Trophoblast cell (in vitro differentiated cells and primary cell): ENCODE results near the gene C17orf67.

ENCODE experiments used
- DNase-seq, 2 donors: peaks; one replicate each; pipeline ENCODE4 v3.0.0-alpha.2; 2016
- H2AFZ ChIP-seq: 2 replicates; pipeline ENCODE4 v1.6.1; 2013; ENCODE audit warnings: low read length, moderate library complexity, mild to moderate bottlenecking; ENCODE audit not compliant: insufficient read depth, poor library complexity
- H2AK5ac ChIP-seq: 2 replicates; pipeline ENCODE4 v1.6.1; 2013; ENCODE audit warnings: mild to moderate bottlenecking, low read length
- H2BK120ac ChIP-seq: 2 replicates; pipeline ENCODE4 v1.6.1; 2013; ENCODE audit warnings: low read length, mild to moderate bottlenecking, moderate library complexity; ENCODE audit not compliant: insufficient read depth, poor library complexity
- H2BK12ac ChIP-seq: 2 replicates; pipeline ENCODE4 v1.6.1; 2013; ENCODE audit warnings: mild to moderate bottlenecking, low read length, moderate library complexity
- H2BK5ac ChIP-seq: 2 replicates; pipeline ENCODE4 v1.6.1; 2013; ENCODE audit warnings: low read length, low read depth, moderate library complexity, mild to moderate bottlenecking; ENCODE audit not compliant: poor library complexity
- H3K14ac ChIP-seq: 2 replicates; pipeline ENCODE4 v1.6.1; 2013; ENCODE audit warnings: mild to moderate bottlenecking, low read length
- H3K18ac ChIP-seq: 2 replicates; pipeline ENCODE4 v1.6.1; 2013; ENCODE audit warnings: mild to moderate bottlenecking, low read length
- H3K23ac ChIP-seq: 2 replicates; pipeline ENCODE4 v1.6.1; 2013; ENCODE audit warnings: low read length
- H3K27ac ChIP-seq: 2 replicates; pipeline ENCODE4 v1.5.1; 2013; ENCODE audit warnings: low read depth, mild to moderate bottlenecking, inconsistent platforms, low read length, moderate library complexity
- H3K27me3 ChIP-seq: 2 replicates; pipeline ENCODE4 v1.6.1; 2013; ENCODE audit warnings: inconsistent platforms, mild to moderate bottlenecking, low read length, moderate library complexity; ENCODE audit not compliant: insufficient read depth
- H3K36me3 ChIP-seq, 2 experiments: 1 replicate in 1 of 2; 2 replicates in 1 of 2; pipeline ENCODE4 v1.6.1; 2013; ENCODE audit warnings: low read length in 2 of 2, mild to moderate bottlenecking in 2 of 2, moderate library complexity in 1 of 2; ENCODE audit not compliant: insufficient read depth in 2 of 2, control insufficient read depth in 1 of 2
- H3K4ac ChIP-seq: 2 replicates; pipeline ENCODE4 v1.6.1; 2013; ENCODE audit warnings: low read depth, mild to moderate bottlenecking, low read length, moderate library complexity
- H3K4me1 ChIP-seq, 2 experiments: 1 replicate in 1 of 2; 2 replicates in 1 of 2; pipeline ENCODE4 v1.6.1; 2013; ENCODE audit warnings: low read length in 2 of 2, mild to moderate bottlenecking in 2 of 2, moderate library complexity in 1 of 2; ENCODE audit not compliant: insufficient read depth in 2 of 2, control insufficient read depth in 1 of 2
- H3K4me2 ChIP-seq: 2 replicates; pipeline ENCODE4 v1.6.1; 2013; ENCODE audit warnings: inconsistent platforms, mild to moderate bottlenecking, low read length, moderate library complexity
- H3K4me3 ChIP-seq: 2 replicates; pipeline ENCODE4 v1.5.1; 2013; ENCODE audit warnings: mild to moderate bottlenecking, low read depth, low read length, inconsistent platforms
- H3K79me1 ChIP-seq: one replicate; pipeline ENCODE4 v1.6.1; 2013; ENCODE audit warnings: low read length
- H3K79me2 ChIP-seq: 2 replicates; pipeline ENCODE4 v1.6.1; 2013; ENCODE audit warnings: low read length, mild to moderate bottlenecking; ENCODE audit not compliant: control insufficient read depth, insufficient read depth, poor library complexity
- H3K9ac ChIP-seq: 2 replicates; pipeline ENCODE4 v1.6.1; 2013; ENCODE audit warnings: mild to moderate bottlenecking, low read length
- H3K9me3 ChIP-seq: 2 replicates; pipeline ENCODE4 v1.6.1; 2013; ENCODE audit warnings: low read depth, mild to moderate bottlenecking, control low read depth, inconsistent platforms, low read length; ENCODE audit not compliant: insufficient read depth
- H4K12ac ChIP-seq: 2 replicates; pipeline ENCODE4 v1.6.1; 2013; ENCODE audit warnings: low read depth, mild to moderate bottlenecking, low read length, moderate library complexity
- H4K8ac ChIP-seq: 2 replicates; pipeline ENCODE4 v1.6.1; 2013; ENCODE audit warnings: low read depth, mild to moderate bottlenecking, low read length, moderate library complexity
- H4K91ac ChIP-seq: one replicate; pipeline ENCODE4 v1.6.1; 2013; ENCODE audit warnings: low read depth, mild to moderate bottlenecking, low read length, moderate library complexity
- WGBS: extraction: QIAGEN DNeasy Blood & Tissue Kit; methylation state at CpG from one replicate; pipeline ENCODE4 v1.1.7; 2013; ENCODE audit warnings: missing lambda C conversion rate; ENCODE audit not compliant: insufficient read length, insufficient coverage; ENCODE audit errors: extremely low coverage; 5-methylcytosine and 5-hydroxymethylcytosine counted together

C17orf67 gene

DNA sequence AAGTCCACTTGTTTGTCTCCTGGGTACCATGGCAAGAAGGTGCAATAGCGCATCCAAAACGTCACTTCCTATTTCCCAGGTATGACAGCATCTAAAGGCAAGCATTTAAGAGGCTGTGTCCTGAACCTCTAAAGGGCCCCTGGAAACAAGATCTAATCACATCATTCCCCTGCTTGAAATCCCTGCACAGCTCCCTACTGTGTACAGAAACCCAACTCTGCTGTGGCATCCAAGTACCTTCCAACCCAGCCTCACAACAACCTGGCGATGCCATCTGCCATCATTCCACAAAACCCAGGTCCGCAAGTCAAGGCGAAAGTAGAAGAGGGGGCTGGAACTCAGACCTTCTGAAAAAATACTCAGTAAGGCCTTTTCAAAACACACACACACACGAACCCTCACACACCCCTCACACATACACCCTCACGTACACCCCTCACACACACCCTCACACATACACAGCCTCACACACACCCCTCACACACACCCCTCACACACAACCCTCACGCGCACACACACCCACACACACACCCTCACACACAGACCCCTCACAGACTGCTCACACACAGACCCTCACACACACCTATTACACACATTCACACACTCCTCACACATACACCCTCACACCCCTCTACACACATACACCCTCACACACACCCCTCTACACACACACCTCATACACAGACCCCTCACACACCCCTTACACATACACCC is 24.5 kb downstream of the C17orf67 start:
- H3K4me3 ChIP-seq, result peak overlapping the region; percentile 46

DNA sequence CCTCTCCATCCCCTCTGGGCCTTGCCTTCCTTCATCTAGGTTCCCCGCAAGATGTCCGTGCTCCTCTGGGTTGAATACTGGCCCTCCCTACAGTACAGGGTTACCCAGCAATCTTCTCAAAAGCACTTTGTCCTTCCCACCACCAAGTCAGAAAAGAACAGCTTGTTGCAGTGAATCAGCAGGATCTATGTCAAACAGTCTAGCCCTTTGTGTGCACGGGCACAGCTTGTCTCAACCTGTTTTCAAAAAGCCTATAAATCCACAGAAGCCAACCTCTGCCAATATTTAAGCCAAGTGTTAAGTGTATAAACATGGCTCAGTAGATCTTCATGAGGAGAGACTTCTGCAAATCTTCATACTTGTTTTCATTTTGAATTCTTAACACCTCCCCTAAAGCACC is 25.2 kb downstream of the C17orf67 start:
- Histone ChIP-seq H3K23ac (no peak overlapping the region), H2AFZ (no peak overlapping the region), H3K79me2 (no peaks in the 10 kb centered on the region), H3K79me1 (no peaks in the 10 kb centered on the region), H3K9me3 (peaks cover 3% of the 10 kb centered on the region), H3K36me3 (no peaks in the 10 kb centered on the region), H3K4ac (no peak overlapping the region), H2AK5ac (no peak overlapping the region), H3K9ac (no peak overlapping the region), H2BK12ac (no peak overlapping the region), H2BK120ac (no peak overlapping the region), H3K18ac (no peak overlapping the region), H2BK5ac (no peak overlapping the region), H3K27me3 (no peaks in the 10 kb centered on the region), H3K14ac (no peak overlapping the region), H3K4me1 (no peaks in the 10 kb centered on the region), H3K4me2 (no peak overlapping the region), H3K4me3 (no peak overlapping the region), H4K91ac (no peak overlapping the region), H3K27ac (no peak overlapping the region), H4K8ac (no peak overlapping the region), H4K12ac (no peak overlapping the region)
- WGBS, result no CpG with 5 or more reads among the region's 3 CpGs
- DNase-seq, result no peak

More for the DNA sequence above, 24.5 kb downstream of the C17orf67 start:
- DNase-seq, result no peak
- no peak overlapping the region for H3K23ac ChIP-seq
- no peak overlapping the region for H4K12ac ChIP-seq
- H3K4ac ChIP-seq, result no peak overlapping the region
- H3K79me2 ChIP-seq, result no peaks in the 10 kb centered on the region
- H2AK5ac ChIP-seq, result no peak overlapping the region
- H3K9ac ChIP-seq, result no peak overlapping the region
- 100% methylated on average over 4 of the region's 9 CpGs for WGBS
- no peak overlapping the region for H2BK12ac ChIP-seq
- H3K4me2 ChIP-seq, result no peak overlapping the region
- no peaks in the 10 kb centered on the region for H3K36me3 ChIP-seq
- H4K91ac ChIP-seq, result no peak overlapping the region
- H3K4me1 ChIP-seq, result no peaks in the 10 kb centered on the region
- H3K9me3 ChIP-seq, result peaks cover 3% of the 10 kb centered on the region
- no peak overlapping the region for H3K14ac ChIP-seq
- no peak overlapping the region for H2AFZ ChIP-seq
- H4K8ac ChIP-seq, result no peak overlapping the region
- no peak overlapping the region for H3K27ac ChIP-seq
- no peak overlapping the region for H2BK120ac ChIP-seq
- no peak overlapping the region for H3K18ac ChIP-seq
- H3K79me1 ChIP-seq, result no peaks in the 10 kb centered on the region
- no peaks in the 10 kb centered on the region for H3K27me3 ChIP-seq
- no peak overlapping the region for H2BK5ac ChIP-seq

DNA sequence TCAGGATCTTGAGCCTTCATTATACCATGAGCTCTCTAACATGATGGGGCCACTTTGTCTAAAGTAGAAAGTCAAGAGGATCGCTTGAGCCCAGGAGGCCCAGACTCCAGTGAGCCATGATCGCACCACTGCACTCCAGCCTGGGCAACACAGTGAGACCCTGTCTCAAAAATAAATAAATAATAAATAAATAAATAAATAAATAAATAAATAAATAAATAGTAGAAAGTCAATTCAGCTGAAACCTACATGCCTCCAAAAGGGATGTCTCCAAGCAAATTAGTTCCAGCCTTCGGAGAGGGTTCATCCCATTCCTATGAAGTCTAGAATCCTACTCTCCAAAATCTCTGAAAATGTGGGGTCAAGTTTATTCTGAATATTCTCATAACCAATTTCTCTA is 26.0 kb downstream of the C17orf67 start:
- Histone ChIP-seq H3K79me2 (no peaks in the 10 kb centered on the region), H3K4me2 (no peak overlapping the region), H4K91ac (no peak overlapping the region), H3K27ac (no peak overlapping the region), H3K4me1 (no peaks in the 10 kb centered on the region), H3K4ac (no peak overlapping the region), H3K27me3 (no peaks in the 10 kb centered on the region), H3K23ac (no peak overlapping the region), H2AFZ (no peak overlapping the region), H3K9ac (no peak overlapping the region), H4K12ac (no peak overlapping the region), H3K14ac (no peak overlapping the region), H3K18ac (no peak overlapping the region), H2BK120ac (no peak overlapping the region), H3K9me3 (peaks cover 3% of the 10 kb centered on the region), H3K36me3 (no peaks in the 10 kb centered on the region), H4K8ac (no peak overlapping the region), H2BK5ac (no peak overlapping the region), H3K4me3 (no peak overlapping the region), H2BK12ac (no peak overlapping the region), H2AK5ac (no peak overlapping the region), H3K79me1 (no peaks in the 10 kb centered on the region)
- WGBS, result no CpG with 5 or more reads among the region's 3 CpGs
- no peak for DNase-seq

DNA sequence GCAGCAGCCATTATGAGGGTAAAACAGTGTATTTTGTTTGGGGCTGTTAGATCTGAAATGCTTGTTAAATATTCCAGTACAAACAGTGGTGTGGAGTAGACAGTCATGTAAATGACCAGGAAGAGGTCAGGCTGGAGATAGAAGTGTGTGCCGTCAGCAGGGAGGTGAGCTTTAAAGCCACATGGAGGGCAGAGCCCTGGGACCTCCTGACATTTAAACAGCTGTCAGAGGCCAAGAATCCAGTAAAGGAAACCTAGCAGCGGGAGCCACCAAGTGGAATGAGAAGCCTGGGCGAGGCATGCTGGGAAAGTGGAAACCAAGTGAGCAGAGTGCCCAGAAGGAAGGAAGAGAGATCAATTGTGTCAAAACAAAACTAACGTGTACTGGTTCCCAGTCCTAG is 26.8 kb downstream of the C17orf67 start:
- Histone ChIP-seq H4K12ac (no peak overlapping the region), H3K27me3 (no peaks in the 10 kb centered on the region), H3K4ac (no peak overlapping the region), H3K4me2 (no peak overlapping the region), H3K18ac (no peak overlapping the region), H3K9ac (no peak overlapping the region), H3K4me1 (no peaks in the 10 kb centered on the region), H4K8ac (no peak overlapping the region), H3K4me3 (no peak overlapping the region), H3K79me1 (no peaks in the 10 kb centered on the region), H4K91ac (no peak overlapping the region), H3K9me3 (peaks cover 3% of the 10 kb centered on the region), H3K14ac (no peak overlapping the region), H3K36me3 (no peaks in the 10 kb centered on the region), H3K27ac (no peak overlapping the region), H2BK12ac (no peak overlapping the region), H2AK5ac (no peak overlapping the region), H2AFZ (no peak overlapping the region), H2BK120ac (no peak overlapping the region), H3K23ac (no peak overlapping the region), H3K79me2 (no peaks in the 10 kb centered on the region), H2BK5ac (no peak overlapping the region)
- no CpG with 5 or more reads among the region's 4 CpGs for WGBS
- no peak for DNase-seq
